Activated CD4-positive, alpha-beta T cell treated with anti-CD3 and anti-CD28 coated beads for 24 hours (primary cell): ENCODE data around the gene MBP.
"Not testable (repeated sequence)": the region's sequence is repeated elsewhere in the genome, so short reads cannot be mapped to it uniquely, and the experiment has no call there.

ENCODE experiments used
- DNase-seq, 2 donors: peaks; one replicate each; pipeline ENCODE4 v3.0.0-alpha.2; 2020; ENCODE audit warnings: low read depth in 2 of 2

Gene MBP

DNA sequence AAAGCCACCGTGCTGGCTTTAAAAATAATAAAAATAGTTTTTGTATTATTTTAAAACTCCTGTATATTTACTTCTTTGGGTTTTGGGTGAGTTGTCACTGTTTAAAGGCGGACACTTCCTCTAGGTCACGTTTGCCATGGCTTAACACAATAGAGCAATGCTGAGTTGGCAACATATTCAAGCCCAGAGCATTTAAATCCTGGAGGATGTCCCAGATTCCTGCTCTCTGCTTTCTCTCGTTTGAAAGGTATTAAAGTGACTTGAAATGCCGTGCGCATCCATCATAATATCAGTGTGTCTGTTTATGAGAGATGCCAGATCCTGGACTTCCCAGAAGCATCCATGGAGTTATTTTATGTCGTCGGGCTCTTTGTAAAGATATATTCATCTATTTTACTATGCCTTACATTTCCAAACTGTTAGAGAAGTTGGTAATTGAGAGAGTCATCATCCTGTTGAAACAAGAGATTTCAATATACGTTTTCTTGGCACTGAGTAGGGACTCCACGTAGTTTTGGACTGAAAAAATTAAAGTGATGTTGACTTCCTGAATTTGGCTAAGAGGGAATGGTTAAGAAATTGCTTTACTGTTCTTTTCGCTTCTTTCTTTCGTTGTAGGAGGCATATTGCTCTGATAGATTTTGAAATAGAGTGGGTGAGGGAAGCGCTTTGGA is 159.6 kb downstream of the MBP start:
- DNase-seq = no peak

- DNase-seq = no peak
Observed at GRCh38 chr18:76972241-76972640, 160.3 kb downstream of the MBP start.

DNA sequence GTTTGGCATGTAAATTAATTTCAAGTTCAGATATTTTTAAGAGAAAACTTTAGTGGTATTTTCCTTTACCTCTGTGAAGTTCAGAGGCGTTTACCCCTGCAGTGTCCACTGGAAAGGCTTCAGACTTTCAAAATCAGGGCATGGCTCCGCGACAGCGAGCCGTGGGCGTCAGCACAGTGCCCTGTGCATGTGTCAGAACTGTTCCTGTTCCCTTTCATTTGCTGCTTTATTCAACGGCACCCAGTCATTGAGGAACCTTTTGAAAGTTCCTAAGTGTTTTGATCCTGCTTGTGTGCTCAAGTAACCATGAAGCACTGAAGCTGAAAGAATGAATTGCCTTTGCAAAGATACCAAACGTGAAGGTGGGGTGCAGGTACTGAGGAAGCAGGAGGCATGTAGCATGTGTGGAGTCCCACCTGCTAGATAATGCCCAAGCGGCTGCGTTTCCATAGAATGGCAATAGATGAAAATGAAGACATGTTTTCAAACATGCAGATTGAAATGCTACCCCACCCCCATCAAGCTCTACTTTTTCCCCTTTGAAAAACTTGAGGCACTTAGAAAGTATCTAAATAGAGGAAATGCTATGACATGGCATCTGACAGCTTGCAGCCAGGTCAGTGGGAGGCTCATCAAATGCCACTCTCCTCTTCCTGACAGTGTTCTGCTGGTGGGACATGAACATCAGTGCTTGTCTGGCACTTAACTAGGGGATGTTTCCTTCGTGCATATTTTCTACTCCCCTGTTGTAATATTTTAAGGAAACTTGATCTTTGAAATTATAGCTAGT is 161.6 kb downstream of the MBP start:
- DNase-seq = no peak

DNA sequence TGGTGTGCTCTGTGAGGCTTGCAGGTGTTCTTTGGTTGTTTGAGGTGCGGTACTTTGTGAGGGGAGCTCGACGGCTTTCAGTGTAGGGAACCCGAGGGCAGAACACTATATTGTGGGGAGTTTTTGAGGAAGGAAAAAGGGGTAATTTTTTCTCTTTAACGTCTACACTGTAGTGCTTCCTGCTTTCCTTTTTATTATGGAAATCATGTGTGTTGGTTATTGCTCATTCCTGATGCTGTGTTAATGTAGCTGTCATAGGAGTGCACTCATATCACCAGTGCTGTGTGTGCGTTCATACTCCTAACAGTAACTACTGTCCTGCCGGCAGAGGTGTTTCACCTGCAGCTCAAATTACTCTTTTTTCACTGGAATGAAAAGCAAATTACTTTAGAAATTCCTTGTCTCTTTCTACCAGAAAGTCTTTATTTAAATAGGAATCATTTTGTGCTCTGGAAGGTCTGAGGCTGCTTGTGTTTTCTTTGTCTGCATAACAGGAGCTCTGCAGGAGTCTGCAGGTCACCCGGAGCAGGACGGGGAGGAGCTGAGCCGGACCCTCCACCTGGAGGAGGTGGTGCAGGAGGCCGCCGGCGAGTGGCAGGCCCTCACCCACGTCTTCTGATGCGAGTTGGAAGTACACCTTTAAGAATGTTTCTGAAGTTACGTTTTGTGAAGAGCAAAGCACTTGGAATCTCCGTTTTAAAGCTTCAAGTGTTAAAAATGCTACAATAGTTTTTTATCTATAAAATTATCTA is 164.7 kb downstream of the MBP start:
- no peak for DNase-seq

DNA sequence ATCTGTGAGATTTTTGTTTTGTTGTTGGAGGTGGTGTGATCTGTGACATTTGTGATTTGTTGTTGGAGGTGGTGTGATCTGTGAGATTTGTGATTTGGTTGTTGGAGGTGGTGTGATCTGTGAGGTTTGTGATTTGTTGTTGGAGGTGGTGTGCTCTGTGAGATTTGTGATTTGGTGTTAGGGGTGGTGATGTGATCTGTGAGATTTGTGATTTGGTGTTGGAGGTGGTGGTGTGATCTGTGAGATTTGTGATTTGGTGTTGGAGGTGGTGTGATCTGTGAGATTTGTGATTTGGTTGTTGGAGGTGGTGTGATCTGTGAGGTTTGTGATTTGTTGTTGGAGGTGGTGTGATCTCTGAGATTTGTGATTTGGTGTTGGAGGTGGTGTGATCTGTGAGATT is 165.3 kb downstream of the MBP start:
- DNase-seq = not testable (repeated sequence)

- not testable (repeated sequence) for DNase-seq
Observed at GRCh38 chr18:76965555-76966151, 166.9 kb downstream of the MBP start.

DNA sequence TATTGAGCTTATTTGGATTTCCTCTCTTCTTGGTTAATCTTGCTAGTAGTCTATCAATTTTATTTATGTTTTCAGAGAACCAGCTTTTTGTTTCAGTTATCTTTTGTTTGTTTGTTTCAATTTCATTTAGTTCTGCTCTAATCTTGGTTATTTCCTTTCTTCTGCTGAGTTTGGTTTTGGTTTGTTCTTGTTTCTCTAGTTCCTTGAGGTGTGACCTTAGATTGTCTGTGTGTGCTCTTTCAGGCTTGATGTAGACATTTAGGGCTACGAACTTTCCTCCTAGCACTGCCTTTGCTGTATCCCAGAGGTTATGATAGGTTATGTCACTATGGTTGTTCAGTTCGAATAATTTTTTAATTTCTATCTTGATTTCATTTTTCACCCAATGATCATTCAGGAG is 168.6 kb downstream of the MBP start:
- no peak for DNase-seq

GRCh38 chr18:76962851-76963250 is 169.7 kb downstream of the MBP start:
- DNase-seq = no peak

- DNase-seq = no peak
Observed at GRCh38 chr18:76960528-76961035, 172.0 kb downstream of the MBP start.

DNA sequence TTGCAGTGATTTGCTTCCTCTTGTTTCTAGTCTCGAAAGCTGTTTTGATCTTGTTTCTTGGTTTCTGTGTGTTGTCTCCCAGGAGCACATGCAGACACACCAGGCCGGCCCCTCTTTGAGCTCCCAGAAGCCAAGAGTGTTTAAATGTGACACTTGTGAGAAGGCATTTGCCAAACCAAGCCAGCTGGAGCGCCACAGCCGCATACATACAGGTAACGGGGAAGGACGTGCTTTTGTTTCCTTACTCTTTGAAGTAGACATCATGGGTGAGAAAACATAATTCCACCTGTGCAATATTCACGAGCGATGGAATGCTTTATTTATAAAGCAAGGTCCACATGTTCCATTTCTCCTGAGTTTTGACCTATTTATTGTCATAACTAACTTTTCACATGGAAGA is 173.0 kb downstream of the MBP start:
- DNase-seq = no peak

DNA sequence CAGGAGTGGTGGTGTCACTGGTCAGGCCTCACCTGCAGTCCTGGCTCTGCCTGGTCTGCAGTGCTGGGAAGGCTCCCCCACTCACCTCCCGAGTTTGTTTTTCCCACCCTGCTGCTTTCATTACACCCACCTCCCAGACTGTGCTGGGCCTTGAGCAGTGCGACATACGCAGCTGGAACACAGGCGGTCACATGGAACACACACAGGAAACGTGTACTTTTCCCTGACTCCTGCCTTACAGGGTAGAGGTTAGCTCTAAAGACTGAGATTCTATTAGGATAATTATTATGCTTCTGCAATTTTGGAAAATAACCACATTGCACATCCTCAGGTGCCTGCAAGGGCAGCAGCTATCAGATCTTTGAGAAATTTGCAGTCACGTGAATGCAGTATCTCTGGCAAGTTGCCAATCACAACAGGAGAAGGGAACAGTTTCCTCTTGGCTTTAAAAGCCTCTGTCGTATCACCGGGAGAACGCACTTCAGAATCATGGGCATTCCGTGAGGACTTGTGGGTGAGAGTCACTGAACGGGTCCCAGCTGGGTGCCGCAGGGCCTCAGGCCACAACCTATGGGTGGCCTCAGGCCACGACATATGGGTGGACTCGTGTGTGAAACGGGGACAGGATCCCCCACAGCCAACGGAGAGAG is 173.8 kb downstream of the MBP start:
- DNase-seq = no peak

- DNase-seq = no peak
Observed at GRCh38 chr18:76957384-76958355, 174.9 kb downstream of the MBP start.

GRCh38 chr18:76956648-76957047 is 175.9 kb downstream of the MBP start:
- no peak for DNase-seq

DNA sequence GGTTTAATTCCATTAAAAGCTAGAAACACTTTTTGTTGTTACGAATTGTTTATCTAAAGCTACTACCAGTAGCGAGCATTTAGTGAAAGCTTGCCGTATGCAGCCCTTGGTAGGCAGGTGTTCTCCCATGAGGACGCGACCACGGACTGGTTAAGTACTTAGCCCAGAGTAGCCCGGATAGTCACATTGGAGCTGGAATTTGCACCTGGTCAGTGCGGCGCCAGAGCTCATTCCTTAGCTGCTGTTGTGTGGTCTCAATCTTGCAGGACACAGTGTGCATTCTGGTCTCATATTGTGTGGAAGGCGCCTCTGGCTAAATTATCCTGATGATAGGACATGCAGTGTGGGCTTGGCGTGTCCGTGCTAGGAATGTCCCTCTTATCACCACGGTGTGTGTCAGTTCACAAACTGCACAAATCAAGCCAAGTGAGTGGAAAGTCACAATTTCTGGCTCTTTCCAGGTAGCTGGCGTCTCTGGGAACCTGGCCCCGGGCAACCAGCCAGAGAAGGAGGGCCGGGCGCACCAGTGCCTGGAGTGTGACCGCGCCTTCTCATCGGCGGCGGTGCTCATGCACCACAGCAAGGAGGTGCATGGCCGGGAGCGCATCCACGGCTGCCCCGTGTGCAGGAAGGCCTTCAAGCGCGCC is 176.9 kb downstream of the MBP start:
- DNase-seq = no peak

DNA sequence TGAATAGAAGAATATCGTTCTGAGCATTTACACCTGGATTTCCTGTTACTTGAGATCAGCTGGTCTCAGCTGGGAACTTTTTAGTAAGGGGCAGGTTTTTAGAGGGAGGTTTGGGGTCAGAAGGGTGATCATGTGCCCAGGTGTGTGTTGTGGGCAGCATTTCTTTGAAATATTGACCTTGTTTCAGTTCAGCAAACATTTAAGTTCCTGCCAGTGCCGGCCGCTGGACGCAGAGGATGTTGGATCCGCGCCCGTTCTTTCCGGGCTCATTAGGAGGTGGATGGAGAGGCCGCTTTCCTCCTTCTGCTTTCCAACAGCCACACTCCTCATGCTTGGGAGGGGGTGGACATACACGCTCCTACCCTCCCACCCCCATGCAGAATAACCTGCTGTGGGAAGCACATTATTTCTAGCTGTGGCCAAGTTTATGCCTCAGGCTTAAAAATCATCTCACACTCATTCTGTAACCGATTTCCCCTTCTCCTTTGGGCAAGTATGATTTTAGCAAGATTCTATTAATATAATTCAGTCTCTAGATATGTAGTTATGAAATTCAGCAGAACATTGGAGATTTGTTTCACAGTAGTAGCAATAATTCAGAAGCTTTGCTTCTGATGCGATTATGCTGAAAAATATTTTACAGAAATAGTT is 178.9 kb downstream of the MBP start:
- no peak for DNase-seq

DNA sequence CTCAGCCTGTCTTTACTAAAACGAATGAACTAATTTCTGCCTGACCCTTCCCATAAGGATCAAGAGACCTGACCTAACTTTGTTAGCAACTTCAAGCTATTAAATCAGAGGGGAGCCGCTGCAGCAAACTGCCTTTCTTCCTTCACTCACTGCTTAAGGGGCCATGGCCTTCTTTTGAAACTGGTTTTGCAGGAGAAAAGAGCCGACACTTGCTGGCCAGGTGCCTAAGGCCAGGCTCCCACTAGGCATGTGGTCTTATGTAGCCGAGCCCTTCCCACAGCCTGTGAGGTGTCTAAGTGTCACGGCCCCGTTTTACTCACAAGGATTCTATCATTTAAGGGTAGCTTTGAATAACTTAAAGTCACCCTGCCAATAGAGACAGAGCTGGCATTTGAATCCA is 179.4 kb downstream of the MBP start:
- DNase-seq = no peak

GRCh38 chr18:76952747-76953146 is 179.8 kb downstream of the MBP start:
- DNase-seq = no peak

GRCh38 chr18:76951456-76952247 is 180.9 kb downstream of the MBP start:
- DNase-seq = no peak

DNA sequence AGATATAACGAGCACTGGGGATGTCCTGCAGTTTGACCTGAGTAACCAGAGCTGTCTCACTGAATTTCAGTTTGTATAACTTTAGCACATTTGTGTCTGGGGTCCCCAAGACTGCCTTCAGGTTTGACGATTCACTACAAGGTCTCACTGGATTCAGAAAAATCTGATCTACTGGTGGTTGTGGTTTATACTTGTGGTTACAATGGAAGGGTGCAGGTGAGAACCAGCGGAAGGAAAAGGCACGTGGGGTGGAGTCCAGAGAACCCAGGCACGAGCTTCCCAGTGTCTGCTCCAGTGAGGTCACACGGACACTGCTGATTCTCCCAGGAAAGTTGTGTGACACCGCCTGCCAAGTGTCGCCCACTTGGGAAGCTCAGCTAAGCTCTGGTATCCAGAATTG is 184.2 kb downstream of the MBP start:
- no peak for DNase-seq
